GM10248 (cell line): ENCODE measurements around the gene PKD1L1.
"Not testable (repeated sequence)": the region's sequence is repeated elsewhere in the genome, so short reads cannot be mapped to it uniquely, and the experiment has no call there.

Source experiments
- CTCF ChIA-PET: fragments of 300-600 bp; sonication (Branson Sonifier 250); formaldehyde crosslinking; extraction: SDS; loops from one replicate; lab custom pipeline; 2021; ENCODE audit warnings: antibody characterized with exemption; lab: Yijun Ruan, JAX
- POLR2A ChIA-PET: fragments of 350-650 bp; sonication (Branson Sonifier 250); formaldehyde crosslinking; extraction: SDS; loops from one replicate; lab custom pipeline; 2020; ENCODE audit warnings: antibody characterized with exemption; lab: Yijun Ruan, JAX
- DNase-seq: peaks from one replicate; pipeline ENCODE4 v3.0.0; 2012; ENCODE audit errors: extremely low spot score
- CTCF ChIP-seq: IDR thresholded peaks from 2 replicates; pipeline ENCODE4 v1.5.1; 2012; ENCODE audit warnings: mild to moderate bottlenecking, low read depth; ENCODE audit errors: extremely low read depth, missing control alignments, control extremely low read depth

Gene PKD1L1

DNA sequence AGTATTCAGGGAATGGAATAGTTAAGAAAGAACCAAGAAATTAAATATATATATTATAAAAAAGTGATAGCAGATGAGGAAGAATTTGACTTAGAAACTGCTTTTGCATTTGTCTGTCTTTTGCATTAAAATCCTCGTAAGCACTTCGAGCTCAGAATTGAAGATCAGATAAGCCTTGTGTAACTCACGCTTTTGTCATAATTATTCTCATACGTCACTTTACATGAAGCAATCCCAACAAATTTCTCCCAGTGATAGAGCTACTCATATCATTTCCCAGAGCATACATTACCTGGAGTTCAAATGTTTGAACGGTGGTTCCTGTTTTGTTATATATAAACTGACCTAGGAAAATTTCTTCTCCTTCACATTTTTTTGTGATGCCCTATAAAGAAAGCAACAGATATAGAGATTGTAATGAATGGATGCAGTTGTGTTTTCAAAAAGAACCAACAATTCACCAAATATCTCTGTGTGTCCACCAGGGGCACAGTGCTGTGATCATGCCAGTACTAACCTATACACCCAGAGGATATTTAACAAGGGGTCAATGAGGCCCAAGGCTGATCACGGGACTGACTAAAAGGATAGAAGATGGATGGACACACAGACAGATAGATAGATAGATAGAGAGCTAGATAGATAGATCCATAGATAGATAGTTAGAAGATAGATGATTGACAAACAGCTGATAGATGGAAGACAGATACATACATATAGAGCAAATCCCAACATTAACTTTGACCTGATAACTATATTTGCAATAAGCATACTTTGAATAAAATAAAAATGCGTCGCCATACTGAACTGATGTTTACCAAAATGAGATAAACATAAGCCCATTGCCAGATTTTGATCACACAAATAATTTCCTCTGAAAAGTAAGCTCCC lies 40.5 kb upstream of the PKD1L1 start:
- POLR2A ChIA-PET = no interaction called here
- CTCF ChIA-PET = interaction anchor here (0.8 to 3.2 kb wide), 11 partner anchors 9 to 121 kb away, joined by 3 to 33 read pairs (median 5); partner anchors contain the start of genes HUS1 and PKD1L1
- no peak for TF ChIP-seq CTCF
- no peak for DNase-seq

- POLR2A ChIA-PET = no interaction called here
- TF ChIP-seq CTCF = no peak
- CTCF ChIA-PET = interaction anchor here (0.7 to 2.7 kb wide), 8 partner anchors 9 to 128 kb away, joined by 3 to 16 read pairs (median 6); no protein-coding TSS in a partner anchor
- DNase-seq = no peak
Measured at GRCh38 chr7:47982610-47983009, 34.3 kb upstream of the PKD1L1 start.

DNA sequence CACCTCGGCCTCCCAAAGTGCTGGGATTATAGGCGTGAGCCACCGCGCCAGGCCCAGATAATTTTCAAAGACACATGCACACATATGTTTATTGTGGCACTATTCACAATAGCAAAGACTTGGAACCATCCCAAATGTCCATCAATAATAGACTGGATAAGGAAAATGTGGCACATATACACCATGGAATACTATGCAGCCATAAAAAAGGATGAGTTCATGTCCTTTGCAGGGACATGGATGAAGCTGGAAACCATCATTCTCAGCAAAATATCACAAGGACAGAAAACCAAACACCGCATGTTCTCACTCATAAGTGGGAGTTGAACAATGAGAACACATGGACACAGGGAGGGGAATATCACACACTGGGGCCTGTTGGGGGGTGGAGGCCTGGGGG lies 32.4 kb upstream of the PKD1L1 start:
- CTCF ChIA-PET, POLR2A ChIA-PET, DNase-seq: not testable (repeated sequence)

- TF ChIP-seq CTCF = no peak
- CTCF ChIA-PET = interaction anchor here (3.5 kb wide), 1 partner anchor 9 kb away, joined by 13 read pairs; no protein-coding TSS in a partner anchor
- POLR2A ChIA-PET = no interaction called here
- DNase-seq = no peak
Measured at GRCh38 chr7:47979832-47980181, 31.5 kb upstream of the PKD1L1 start.

DNA sequence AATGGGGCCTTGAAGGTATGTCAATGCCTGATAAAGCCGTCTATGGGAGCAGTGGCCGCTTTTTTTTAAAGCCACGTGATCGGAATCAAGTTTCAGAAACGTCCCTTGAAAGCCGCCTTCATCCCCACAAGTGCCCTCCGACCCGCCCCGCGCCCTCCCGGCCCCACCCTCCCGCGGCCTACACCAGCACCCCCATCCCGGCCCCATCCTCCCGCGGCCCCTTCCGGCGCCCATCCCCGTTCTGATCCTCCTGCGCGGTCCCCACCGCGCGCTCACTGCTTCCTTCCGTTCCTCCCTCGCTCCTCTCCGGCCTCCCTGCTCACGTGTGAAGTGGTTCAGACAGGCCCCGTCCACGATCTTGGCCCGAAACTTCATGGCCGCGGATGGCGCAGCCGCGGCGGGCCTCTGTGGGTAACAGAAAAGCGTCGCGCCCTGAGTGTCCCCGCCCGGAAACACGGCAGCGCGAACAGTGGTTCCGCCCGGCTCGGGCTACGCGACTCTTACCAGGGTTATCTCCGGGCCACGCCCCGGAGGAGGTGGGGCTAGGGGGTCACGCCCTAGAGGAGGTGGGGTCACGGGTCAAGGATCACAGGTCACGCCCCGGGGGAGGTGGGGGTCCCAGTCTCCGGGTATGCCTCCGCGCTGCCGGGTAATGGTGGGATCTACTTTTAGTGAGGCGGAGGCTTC lies 31.0 kb upstream of the PKD1L1 start, which contains the start of gene HUS1:
TSS of gene HUS1 (minus strand) at position 471 of the 687 bp plus-strand sequence. CDS start at position 375, 96 bp downstream.
- ChIA-PET CTCF (interaction anchor here (1.4 to 3.5 kb wide), 6 partner anchors 9 to 131 kb away, joined by 5 to 13 read pairs (median 8); no protein-coding TSS in a partner anchor), POLR2A (interaction anchor here (1.1 kb wide), 1 partner anchor 11 kb away, joined by 3 read pairs; no protein-coding TSS in a partner anchor)
- DNase-seq = peak; percentile 93
- no peak for TF ChIP-seq CTCF

DNA sequence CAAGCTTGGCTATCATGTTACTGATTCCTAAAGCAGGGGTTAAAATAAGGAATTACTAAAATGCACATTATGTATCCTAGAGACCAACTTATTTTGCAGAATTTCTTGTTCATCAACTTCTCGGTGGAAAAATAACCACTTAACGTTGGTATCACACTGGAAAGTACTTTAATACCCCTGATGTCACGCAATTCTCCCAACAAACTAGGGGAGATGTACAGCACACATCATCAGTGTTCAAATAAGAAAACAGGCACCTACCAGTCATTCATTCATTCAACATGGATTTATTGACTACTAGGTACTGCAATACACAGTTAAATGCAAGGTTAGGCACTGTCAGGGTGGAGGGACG lies 30.5 kb upstream of the PKD1L1 start:
- POLR2A ChIA-PET = interaction anchor here (1.1 kb wide), 1 partner anchor 10 kb away, joined by 3 read pairs; no protein-coding TSS in a partner anchor
- CTCF ChIA-PET = interaction anchor here (1.4 to 3.5 kb wide), 8 partner anchors 10 to 134 kb away, joined by 4 to 13 read pairs (median 7); no protein-coding TSS in a partner anchor
- DNase-seq = no peak
- TF ChIP-seq CTCF = no peak

- DNase-seq = no peak
- POLR2A ChIA-PET = no interaction called here
- no peak for TF ChIP-seq CTCF
- CTCF ChIA-PET = interaction anchor here (0.8 to 4.6 kb wide), 7 partner anchors 9 to 137 kb away, joined by 3 to 37 read pairs (median 7); no protein-coding TSS in a partner anchor
Measured at GRCh38 chr7:47973739-47974138, 25.5 kb upstream of the PKD1L1 start.
